NCI-H128 (cell line): ENCODE measurements around the gene TMCO4.
"Not testable (repeated sequence)": the region's sequence is repeated elsewhere in the genome, so short reads cannot be mapped to it uniquely, and the experiment has no call there.

Experiments
- DNase-seq: peaks from one replicate; lab custom pipeline; 2025; ENCODE audit not compliant: unreplicated experiment; lab: John Stamatoyannopoulos, UW

TMCO4 gene

DNA sequence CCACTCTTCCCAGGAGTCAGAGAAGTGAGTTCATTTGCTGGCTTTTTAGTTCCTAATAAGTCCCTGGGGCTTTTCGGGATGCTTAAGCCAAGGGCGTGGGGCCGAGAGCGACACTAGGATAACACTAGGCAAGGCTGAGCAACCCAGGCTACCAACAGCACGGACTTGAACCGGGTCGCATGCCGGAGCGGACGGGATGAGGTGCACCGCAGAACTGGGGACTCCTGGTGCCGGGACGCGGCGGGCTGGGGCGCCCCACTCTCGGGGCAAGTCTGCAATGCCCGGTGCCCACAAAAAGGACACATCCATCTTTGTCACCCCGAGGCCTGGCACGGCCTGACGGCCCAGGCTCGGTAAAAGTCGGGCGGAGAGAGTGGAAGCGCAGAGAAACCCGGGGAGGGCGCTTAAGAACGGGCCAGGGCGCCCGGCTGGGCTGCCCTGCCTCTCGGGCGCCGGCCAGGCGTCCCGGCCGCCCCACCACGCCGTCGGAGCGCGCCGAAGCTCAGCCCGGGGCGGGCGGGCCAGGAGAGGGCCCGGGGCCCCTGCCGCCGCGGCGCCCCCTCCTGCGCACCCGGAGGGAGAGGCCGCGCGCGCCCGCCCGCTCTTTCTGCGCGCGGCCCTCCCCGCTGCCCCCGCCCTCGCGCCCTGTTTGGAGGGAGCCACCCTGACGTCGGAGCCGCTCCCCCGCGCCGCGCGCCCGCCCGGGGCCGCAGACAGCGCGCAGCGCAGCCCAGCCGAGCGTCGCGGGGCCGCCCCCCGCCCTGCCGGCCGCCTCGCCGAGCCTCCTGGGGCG is 155.9 kb downstream of the TMCO4 start, which contains the start of gene NBL1:
NBL1 (plus strand) TSS at position 710 of the 793 bp plus-strand sequence. CDS start 10,720 bp downstream, outside the sequence.
- no peak for DNase-seq

DNA sequence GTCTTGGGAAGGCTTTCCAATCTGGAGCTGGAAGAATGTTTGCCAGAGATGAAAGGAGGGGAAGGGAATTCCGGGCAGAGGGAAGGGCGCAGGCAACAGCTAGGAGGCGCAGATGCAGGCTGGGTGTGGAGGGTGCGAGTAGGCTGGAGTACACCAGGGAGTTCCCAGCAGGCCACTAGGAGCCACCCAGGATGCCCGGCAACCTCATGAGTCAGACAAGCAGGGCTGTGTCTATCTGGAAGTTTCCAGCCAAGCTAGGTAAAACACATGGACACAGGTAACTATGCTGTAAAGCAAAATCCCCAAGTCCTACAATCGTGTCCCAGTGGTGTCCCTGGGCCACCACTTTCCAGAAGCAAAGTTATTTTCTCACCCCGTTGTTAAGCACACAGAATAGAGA is 156.6 kb downstream of the TMCO4 start:
- DNase-seq, result no peak

DNA sequence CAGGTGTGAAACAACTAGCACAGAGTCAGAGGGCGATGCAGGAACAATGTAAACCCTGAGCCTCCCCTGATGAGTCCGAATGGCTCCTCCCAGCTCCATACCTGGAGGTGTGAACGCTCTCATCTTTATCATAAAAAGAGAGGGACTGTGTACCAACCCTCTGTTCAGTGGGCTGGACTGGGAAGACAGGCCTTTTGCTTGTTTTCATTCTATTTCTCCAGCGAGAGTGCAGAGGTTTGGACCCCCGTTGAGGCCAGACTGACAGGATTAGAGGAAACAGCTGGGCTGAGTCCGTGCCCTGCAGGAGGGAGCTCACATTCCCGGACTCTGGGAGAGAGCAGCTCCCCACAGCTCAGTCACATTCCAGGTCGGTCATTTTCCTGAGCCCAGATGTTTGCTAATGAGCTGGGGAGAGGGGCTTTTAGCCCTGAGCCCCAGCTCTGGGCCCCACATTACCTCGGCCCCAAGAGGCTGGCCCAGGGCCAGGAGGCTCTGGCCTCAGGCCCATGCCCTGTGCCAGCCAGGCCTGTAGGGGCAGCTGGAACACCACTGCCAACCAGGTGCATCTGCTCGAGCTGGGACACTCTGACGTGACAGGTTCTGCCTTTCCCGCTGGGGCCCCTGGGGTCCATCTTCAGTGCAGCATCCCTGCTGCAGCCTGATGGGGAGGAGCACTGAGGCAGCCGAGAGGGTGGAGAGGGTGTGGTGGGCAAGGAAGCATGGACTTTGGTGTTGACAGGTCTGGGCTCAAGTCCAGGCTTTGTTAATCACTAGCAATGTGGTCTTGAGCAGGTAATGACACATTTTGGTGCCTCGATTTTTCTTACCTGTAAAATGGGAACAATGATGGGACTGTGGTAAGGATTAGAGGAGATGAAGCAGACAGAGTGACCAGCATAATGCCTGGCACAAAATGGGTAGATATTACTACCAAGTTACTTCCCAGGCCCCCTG is 159.1 kb downstream of the TMCO4 start:
- DNase-seq, result no peak

- no peak for DNase-seq
Measured at GRCh38 chr1:19639999-19640362, 159.7 kb downstream of the TMCO4 start.

- not testable (repeated sequence) for DNase-seq
Measured at GRCh38 chr1:19639228-19639627, 160.5 kb downstream of the TMCO4 start.

- DNase-seq, result no peak
Measured at GRCh38 chr1:19637606-19638005, 162.1 kb downstream of the TMCO4 start.

GRCh38 chr1:19636749-19637148 is 163.0 kb downstream of the TMCO4 start:
- DNase-seq, result not testable (repeated sequence)

- no peak for DNase-seq
Measured at GRCh38 chr1:19636065-19636464, 163.7 kb downstream of the TMCO4 start.

DNA sequence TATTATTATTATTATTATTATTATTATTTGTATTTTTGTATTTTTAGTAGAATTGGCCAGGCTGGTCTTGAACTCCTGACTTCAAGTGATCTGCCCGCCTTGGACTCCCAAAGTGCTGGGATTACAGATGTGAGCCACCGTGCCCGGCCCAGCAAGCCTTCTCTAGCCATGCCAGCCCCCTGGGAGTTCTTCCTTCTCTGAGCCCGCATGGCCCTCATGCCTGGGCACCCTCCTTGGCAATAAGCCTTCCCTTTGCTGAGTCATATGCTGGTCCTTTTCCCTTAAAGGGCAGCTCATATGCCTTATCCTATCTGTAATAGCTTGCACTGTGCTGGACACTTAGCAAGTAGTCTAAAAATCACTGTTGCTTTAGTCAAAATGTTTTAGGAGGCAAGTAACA is 164.1 kb downstream of the TMCO4 start:
- no peak for DNase-seq

GRCh38 chr1:19635064-19635463 is 164.7 kb downstream of the TMCO4 start:
- not testable (repeated sequence) for DNase-seq

- no peak for DNase-seq
Measured at GRCh38 chr1:19633106-19633505, 166.6 kb downstream of the TMCO4 start.
